HepG2 (cell line): ENCODE data around the gene FAM3C. TPM values are rescaled to one million over a fixed set of nuclear protein-coding genes. Genes with fewer than 3 reads are reported as not detected.

Experiments
- CBX2 ChIP-seq, 2 experiments: fragments of 200-600 bp in 1 of 2; sonication (generic); formaldehyde crosslinking in 1 of 2; IDR thresholded peaks; 2 replicates each; pipeline versions ENCODE4 v1.7.0 to v1.8.1; 2018 to 2022; ENCODE audit warnings: low read depth in 2 of 2, low read length in 1 of 2, mild to moderate bottlenecking in 1 of 2, missing genetic modification reagents in 1 of 2
- FOXO1 ChIP-seq: sonication (generic); formaldehyde crosslinking; IDR thresholded peaks from 2 replicates; pipeline ENCODE4 v1.4.0; 2020; ENCODE audit warnings: missing genetic modification reagents
- GABPA ChIP-seq, 2 experiments: IDR thresholded peaks; 2 replicates each; pipeline ENCODE4 v1.6.1; 2011 to 2016; ENCODE audit warnings: low read depth in 2 of 2, low read length in 1 of 2, missing biosample characterization in 1 of 2, missing genetic modification characterization in 1 of 2
- HMG20B ChIP-seq: conservative IDR thresholded peaks from 2 replicates; pipeline ENCODE4 v1.6.1; 2016; ENCODE audit warnings: missing genetic modification reagents, missing compliant biosample characterization
- MEF2D ChIP-seq: sonication (generic); formaldehyde crosslinking; IDR thresholded peaks from 2 replicates; pipeline ENCODE4 v1.5.1; 2020; ENCODE audit warnings: mild to moderate bottlenecking, missing genetic modification reagents
- PREB ChIP-seq: sonication (generic); formaldehyde crosslinking; IDR thresholded peaks from 2 replicates; pipeline ENCODE4 v1.4.0; 2020; ENCODE audit warnings: missing genetic modification reagents
- ZNF275 ChIP-seq: sonication (generic); formaldehyde crosslinking; IDR thresholded peaks from 2 replicates; pipeline ENCODE4 v1.8.0; 2022; ENCODE audit warnings: missing genetic modification reagents, mild to moderate bottlenecking, inconsistent platforms, borderline replicate concordance
- ZNF296 ChIP-seq: sonication (generic); formaldehyde crosslinking; conservative IDR thresholded peaks from 2 replicates; pipeline ENCODE4 v1.5.0; 2020; ENCODE audit warnings: mild to moderate bottlenecking, missing genetic modification reagents
- ZNF331 ChIP-seq: sonication (generic); formaldehyde crosslinking; IDR thresholded peaks from 2 replicates; pipeline ENCODE4 v1.4.0; 2020; ENCODE audit warnings: missing genetic modification reagents
- ZNF782 ChIP-seq: sonication (generic); formaldehyde crosslinking; IDR thresholded peaks from 2 replicates; pipeline ENCODE4 v1.4.0; 2020; ENCODE audit warnings: missing genetic modification reagents, mild to moderate bottlenecking, borderline replicate concordance
- polyA plus RNA-seq, 8 experiments: library from polyadenylated mRNA; depleted of rRNA in 3 of 8; stranded (reverse) in 7 of 8; unstranded in 1 of 8; fragments of >200 nt; fragmentation: Illumina TruSeq in 4 of 8; extraction: Trizol in 4 of 8; gene quantifications; 2 replicates each; pipeline versions ENCODE4 v1.2.1 to v1.2.3, GENCODE V29; 2011 to 2016; ENCODE audit warnings: low read depth in 4 of 8, missing spikeins in 1 of 8, mixed read lengths in 1 of 8; ENCODE audit not compliant: insufficient read depth in 1 of 8
- total RNA-seq, 5 experiments: library from RNA; depleted of rRNA; stranded (reverse); fragments of >200 nt; fragmentation: Illumina TruSeq; extraction: Trizol; gene quantifications; 2 replicates each; pipeline ENCODE4 v1.2.3, GENCODE V29; 2016; ENCODE audit warnings: low read depth in 1 of 5
- TF ChIP-seq, protein P1 (sequence below): sonication (generic); formaldehyde crosslinking; IDR thresholded peaks from 2 replicates; pipeline ENCODE4 v1.4.0; 2020; ENCODE audit warnings: mild to moderate bottlenecking, missing genetic modification reagents

Gene FAM3C
- total and polyA plus RNA-seq, 2 of the 13 experiments (the other 11 are each of a cell fraction or from before 2014, with no cell fraction given): 14.6 to 16.0 TPM

DNA sequence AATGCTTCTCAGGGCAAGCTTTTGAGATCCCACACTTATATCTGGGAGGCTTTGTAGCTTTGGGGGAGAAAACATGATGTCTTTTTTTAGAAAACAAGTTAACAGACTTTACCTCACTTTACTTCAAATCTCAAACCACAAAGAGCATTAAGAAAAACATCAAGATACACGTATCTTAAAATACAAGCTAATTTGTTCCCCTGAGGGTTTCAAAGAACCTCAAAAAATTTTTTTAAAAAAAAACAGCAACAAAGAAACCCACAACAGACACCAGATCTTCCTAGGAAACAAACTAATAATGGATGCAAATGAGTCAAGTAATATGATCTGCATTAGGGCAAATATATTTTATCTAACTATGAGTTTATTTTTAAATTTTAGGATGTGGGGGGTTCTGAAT is 24.7 kb downstream of the FAM3C start (continued):
- TF ChIP-seq, protein P1, sequence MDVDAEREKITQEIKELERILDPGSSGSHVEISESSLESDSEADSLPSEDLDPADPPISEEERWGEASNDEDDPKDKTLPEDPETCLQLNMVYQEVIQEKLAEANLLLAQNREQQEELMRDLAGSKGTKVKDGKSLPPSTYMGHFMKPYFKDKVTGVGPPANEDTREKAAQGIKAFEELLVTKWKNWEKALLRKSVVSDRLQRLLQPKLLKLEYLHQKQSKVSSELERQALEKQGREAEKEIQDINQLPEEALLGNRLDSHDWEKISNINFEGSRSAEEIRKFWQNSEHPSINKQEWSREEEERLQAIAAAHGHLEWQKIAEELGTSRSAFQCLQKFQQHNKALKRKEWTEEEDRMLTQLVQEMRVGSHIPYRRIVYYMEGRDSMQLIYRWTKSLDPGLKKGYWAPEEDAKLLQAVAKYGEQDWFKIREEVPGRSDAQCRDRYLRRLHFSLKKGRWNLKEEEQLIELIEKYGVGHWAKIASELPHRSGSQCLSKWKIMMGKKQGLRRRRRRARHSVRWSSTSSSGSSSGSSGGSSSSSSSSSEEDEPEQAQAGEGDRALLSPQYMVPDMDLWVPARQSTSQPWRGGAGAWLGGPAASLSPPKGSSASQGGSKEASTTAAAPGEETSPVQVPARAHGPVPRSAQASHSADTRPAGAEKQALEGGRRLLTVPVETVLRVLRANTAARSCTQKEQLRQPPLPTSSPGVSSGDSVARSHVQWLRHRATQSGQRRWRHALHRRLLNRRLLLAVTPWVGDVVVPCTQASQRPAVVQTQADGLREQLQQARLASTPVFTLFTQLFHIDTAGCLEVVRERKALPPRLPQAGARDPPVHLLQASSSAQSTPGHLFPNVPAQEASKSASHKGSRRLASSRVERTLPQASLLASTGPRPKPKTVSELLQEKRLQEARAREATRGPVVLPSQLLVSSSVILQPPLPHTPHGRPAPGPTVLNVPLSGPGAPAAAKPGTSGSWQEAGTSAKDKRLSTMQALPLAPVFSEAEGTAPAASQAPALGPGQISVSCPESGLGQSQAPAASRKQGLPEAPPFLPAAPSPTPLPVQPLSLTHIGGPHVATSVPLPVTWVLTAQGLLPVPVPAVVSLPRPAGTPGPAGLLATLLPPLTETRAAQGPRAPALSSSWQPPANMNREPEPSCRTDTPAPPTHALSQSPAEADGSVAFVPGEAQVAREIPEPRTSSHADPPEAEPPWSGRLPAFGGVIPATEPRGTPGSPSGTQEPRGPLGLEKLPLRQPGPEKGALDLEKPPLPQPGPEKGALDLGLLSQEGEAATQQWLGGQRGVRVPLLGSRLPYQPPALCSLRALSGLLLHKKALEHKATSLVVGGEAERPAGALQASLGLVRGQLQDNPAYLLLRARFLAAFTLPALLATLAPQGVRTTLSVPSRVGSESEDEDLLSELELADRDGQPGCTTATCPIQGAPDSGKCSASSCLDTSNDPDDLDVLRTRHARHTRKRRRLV (CRISPR knock-in tag): no peak
- no peak for TF ChIP-seq MEF2D (CRISPR knock-in tag)
- TF ChIP-seq FOXO1: no peak
- no peak for TF ChIP-seq PREB (CRISPR knock-in tag)
- TF ChIP-seq ZNF331 (CRISPR knock-in tag): no peak
- TF ChIP-seq HMG20B (CRISPR knock-in tag): no peak
- TF ChIP-seq ZNF296 (CRISPR knock-in tag): no peak
- TF ChIP-seq ZNF782: no peak
- no peak for TF ChIP-seq ZNF275 (CRISPR knock-in tag)
- TF ChIP-seq GABPA (IDR thresholded peaks at IDR 0.05; ENCODE audit: low read depth, low read length): no peak
- TF ChIP-seq GABPA (CRISPR knock-in tag; IDR thresholded peaks at IDR 0.05; ENCODE audit: low read depth): no peak
- TF ChIP-seq CBX2 (IDR thresholded peaks at IDR 0.05; ENCODE audit: low read depth, low read length): no peak
- no peak for TF ChIP-seq CBX2 (CRISPR knock-in tag; IDR thresholded peaks at IDR 0.05; ENCODE audit: low read depth)
